Coronary artery (tissue), 2 donors: ENCODE data around the gene LYRM9.

Experiments used
- DNase-seq: peaks from one replicate; pipeline ENCODE4 v3.0.0-alpha.2; 2017; ENCODE audit warnings: low spot score
- H3K27ac ChIP-seq, 2 donors: fragments of 200-600 bp; sonication (generic); one replicate each; pipeline ENCODE4 v1.5.1; 2016 to 2019
- H3K4me3 ChIP-seq: fragments of 200-600 bp; sonication (generic); 2 replicates; pipeline ENCODE4 v1.5.1; 2016; ENCODE audit warnings: mild to moderate bottlenecking, moderate library complexity
- CTCF ChIP-seq: fragments of 200-600 bp; sonication (generic); IDR thresholded peaks from one replicate; pipeline ENCODE4 v1.5.1; 2019; ENCODE audit warnings: antibody characterized with exemption

Gene LYRM9

DNA sequence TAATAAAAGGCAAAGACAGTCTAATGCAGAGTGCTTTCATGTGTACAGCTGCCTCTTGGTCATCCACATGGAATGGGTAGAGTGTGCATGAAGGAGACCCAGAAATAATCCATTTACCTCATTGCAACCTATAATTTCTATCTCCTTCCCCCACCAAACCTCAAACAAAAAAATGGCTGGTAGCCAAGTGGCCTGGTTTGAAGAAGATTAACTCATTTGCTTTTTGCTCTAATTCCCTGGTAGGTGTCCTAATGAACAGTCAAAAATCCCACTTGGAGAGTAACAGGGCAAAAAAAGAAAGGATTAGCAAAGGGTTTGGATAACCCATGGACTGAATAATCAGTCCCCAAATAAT, 13.0 kb upstream of the LYRM9 start:
- no peak overlapping the region for H3K4me3 ChIP-seq
- no peak overlapping the region for H3K27ac ChIP-seq
- DNase-seq = no peak
- TF ChIP-seq CTCF = no peak

GRCh38 chr17:27905447-27906225, 12.5 kb upstream of the LYRM9 start:
- H3K27ac ChIP-seq = no peak overlapping the region

DNA sequence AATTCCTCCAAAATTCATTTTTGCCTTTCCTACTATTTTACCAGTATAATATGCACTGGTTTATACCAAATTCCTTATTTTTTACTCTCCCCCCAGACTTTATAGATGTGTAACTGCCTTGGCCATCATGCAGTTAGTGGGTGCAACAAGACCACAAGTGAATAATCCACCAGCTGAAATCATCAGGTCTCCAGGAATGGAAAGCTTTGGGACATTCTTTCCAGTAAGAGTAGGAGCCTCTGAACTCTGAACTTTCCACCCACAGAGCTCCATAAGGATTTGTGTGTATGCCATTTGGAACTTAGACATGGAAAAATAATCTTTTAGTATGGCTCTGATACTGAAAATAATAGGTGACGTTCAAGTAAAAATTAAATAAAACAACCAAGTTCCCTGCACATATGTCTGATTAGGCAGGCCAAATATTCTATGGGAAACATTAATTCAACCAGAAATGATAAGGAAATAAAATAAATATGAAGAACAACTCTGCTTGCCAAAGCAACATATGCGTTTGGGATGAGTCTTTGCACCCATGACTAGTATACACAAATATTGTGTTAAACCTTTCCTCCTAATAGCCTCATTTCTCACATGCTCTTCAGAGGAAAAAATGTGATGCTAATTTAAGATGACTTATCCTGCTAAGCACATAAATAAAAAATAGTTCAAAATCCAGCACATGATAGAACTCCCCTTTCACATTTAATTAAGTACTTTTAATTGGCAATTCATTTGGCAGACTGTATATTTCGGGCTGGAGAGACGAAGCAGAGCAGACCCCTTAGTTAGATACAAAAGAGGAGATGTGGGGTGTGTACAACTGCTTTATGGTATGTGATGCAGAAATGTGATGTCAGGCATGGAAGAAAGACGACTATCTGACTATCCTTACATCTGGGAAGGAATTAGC, 11.6 kb upstream of the LYRM9 start:
- no peak for TF ChIP-seq CTCF
- Histone ChIP-seq H3K4me3 (no peak overlapping the region), H3K27ac (no peak overlapping the region)
- no peak for DNase-seq

More at GRCh38 chr17:27905447-27906225, 12.5 kb upstream of the LYRM9 start:
- no peak for TF ChIP-seq CTCF
- DNase-seq = no peak
- no peak overlapping the region for H3K4me3 ChIP-seq

DNA sequence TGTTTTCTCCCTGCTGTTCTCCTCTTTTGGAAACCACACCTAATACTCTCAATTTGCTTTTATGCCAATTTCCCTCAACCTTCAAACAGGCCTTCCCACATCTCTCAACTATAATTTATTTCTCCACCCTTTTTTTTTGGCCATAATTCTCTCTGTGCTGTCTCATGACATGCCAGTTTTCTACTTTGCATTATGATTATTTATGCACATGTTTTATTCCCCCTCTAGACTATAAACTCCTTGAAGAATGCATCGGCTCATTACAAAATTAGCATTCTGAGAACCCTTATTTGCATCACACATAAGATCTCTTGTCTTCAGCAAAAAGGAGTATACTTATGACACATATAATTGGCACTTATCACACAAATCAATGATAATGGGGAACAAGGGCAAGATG, 10.9 kb upstream of the LYRM9 start:
- no peak overlapping the region for H3K27ac ChIP-seq
- no peak overlapping the region for H3K4me3 ChIP-seq
- no peak for DNase-seq
- TF ChIP-seq CTCF = no peak

- no peak overlapping the region for H3K4me3 ChIP-seq
- DNase-seq = no peak
- no peak overlapping the region for H3K27ac ChIP-seq
- TF ChIP-seq CTCF = no peak
Observed at GRCh38 chr17:27899525-27899924, 6.4 kb upstream of the LYRM9 start.

GRCh38 chr17:27898096-27898495, 4.9 kb upstream of the LYRM9 start:
- Histone ChIP-seq H3K27ac (no peak overlapping the region), H3K4me3 (no peak overlapping the region)
- DNase-seq = no peak
- TF ChIP-seq CTCF = no peak

DNA sequence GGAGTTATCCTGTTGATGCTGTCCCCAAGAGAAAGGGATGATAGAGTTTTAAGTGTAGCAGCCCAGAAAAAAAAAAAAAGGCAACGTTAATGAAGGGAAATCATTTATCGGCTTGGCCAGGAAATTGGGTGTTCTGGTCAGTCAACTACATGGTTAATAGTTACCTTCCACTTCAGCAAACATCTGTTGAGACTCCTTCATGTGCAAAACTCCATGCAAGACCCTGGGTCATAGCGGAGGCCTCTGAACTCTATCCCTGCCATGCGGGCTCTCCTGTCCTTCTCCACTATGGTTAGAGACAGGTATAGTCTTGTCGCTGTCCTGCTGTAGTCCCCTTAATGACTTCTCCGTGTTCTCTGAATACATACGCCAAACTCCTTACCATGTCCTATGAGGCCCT, 3.5 kb upstream of the LYRM9 start:
- TF ChIP-seq CTCF = no peak
- H3K4me3 ChIP-seq = no peak overlapping the region
- DNase-seq = no peak
- no peak overlapping the region for H3K27ac ChIP-seq
